Heart left ventricle (tissue), 16 donors: ENCODE results near the gene ETV3. TPM values are rescaled to one million over a fixed set of nuclear protein-coding genes. Genes with fewer than 3 reads are reported as not detected.

ENCODE experiments used
- ATAC-seq, 4 donors: fragments of 200-7000 bp; cut with Tn5 transposase; one replicate each; pipeline ENCODE4 v1.9.1; 2020 to 2022; ENCODE audit warnings: moderate library complexity in 4 of 4, mild to moderate bottlenecking in 3 of 4, moderate number of reproducible peaks in 1 of 4
- DNase-seq, 5 donors: peaks; one replicate each; pipeline ENCODE4 v3.0.0-alpha.2; 2020
- H3K27ac ChIP-seq, 12 donors: fragments of 200-600 bp; sonication (generic) in 4 of 12; one replicate each; pipeline versions ENCODE4 v1.5.0 to v1.8.0; 2016 to 2022; ENCODE audit warnings: mild to moderate bottlenecking in 2 of 12
- H3K27me3 ChIP-seq, 9 donors: fragments of 200-600 bp; sonication (generic) in 2 of 9; one replicate each; pipeline versions ENCODE4 v1.5.1 to v1.8.0; 2016 to 2022; ENCODE audit warnings: mild to moderate bottlenecking in 3 of 9
- H3K36me3 ChIP-seq, 9 donors: fragments of 200-600 bp; sonication (generic) in 2 of 9; one replicate each; pipeline versions ENCODE4 v1.5.0 to v1.8.0; 2018 to 2022; ENCODE audit warnings: mild to moderate bottlenecking in 2 of 9
- H3K4me1 ChIP-seq, 12 donors: fragments of 200-600 bp; sonication (generic) in 4 of 12; one replicate each; pipeline versions ENCODE4 v1.5.0 to v1.8.0; 2016 to 2022; ENCODE audit warnings: mild to moderate bottlenecking in 3 of 12
- H3K4me3 ChIP-seq, 12 donors: fragments of 200-600 bp; sonication (generic) in 4 of 12; one replicate each; pipeline versions ENCODE4 v1.5.0 to v1.8.0; 2017 to 2022; ENCODE audit warnings: mild to moderate bottlenecking in 9 of 12, moderate library complexity in 4 of 12
- H3K9me3 ChIP-seq, 12 donors: fragments of 200-600 bp; sonication (generic) in 4 of 12; one replicate each; pipeline versions ENCODE4 v1.5.0 to v1.8.0; 2016 to 2022; ENCODE audit warnings: mild to moderate bottlenecking in 1 of 12
- CTCF ChIP-seq, 12 donors: fragments of 200-600 bp; sonication (generic) in 4 of 12; IDR thresholded peaks; one replicate each; pipeline versions ENCODE4 v1.5.0 to v1.8.0; 2018 to 2022; ENCODE audit warnings: antibody characterized with exemption in 12 of 12, mild to moderate bottlenecking in 5 of 12
- POLR2A ChIP-seq, 2 donors: fragments of 450-650 bp; IDR thresholded peaks; one replicate each; pipeline ENCODE4 v1.6.1; 2017; ENCODE audit warnings: antibody characterized with exemption in 2 of 2, mild to moderate bottlenecking in 2 of 2, moderate library complexity in 2 of 2
- WGBS, 4 donors: extraction: QIAGEN DNeasy Blood & Tissue Kit in 2 of 4; methylation state at CpG; one replicate each; pipeline versions ENCODE4 v1.1.5 to v1.1.7; 2013 to 2018; 5-methylcytosine and 5-hydroxymethylcytosine counted together
- intact Hi-C, 10 donors: fragments of 100-400 bp; cut with DNase I; formaldehyde crosslinking; loops; one replicate each; pipeline versions ENCODE4 v1.11.1 to v1.14.2; 2022
- polyA plus RNA-seq, 2 donors: library from polyadenylated mRNA; stranded (reverse); fragments of 200-250 nt; gene quantifications; one replicate each; pipeline ENCODE4 v1.2.3, GENCODE V29; 2013
- total RNA-seq, 9 donors: library from RNA; depleted of rRNA in 2 of 9; stranded (reverse); fragments of >200 nt in 2 of 9; fragmentation: NEBNext Ultra II Directional in 3 of 9; extraction: Animal tissue kit (Norgen Biotek cat#: 25700) in 3 of 9; gene quantifications; one replicate each; pipeline versions ENCODE4 v1.1.0 to v1.2.4, GENCODE V29; 2016 to 2023
- donor health status: ischemic (EF 13 %, LVEDD 7.1; RV severe dilation, severe dysfunction).
- donor health status: healthy with polysubstance abuse.
- donor health status: DM: no; HTN: yes; CAD: no.
- donor health status: DM: no; HTN: no; CAD: no.
- donor health status: ischemic (EF 25% LVEDD 6.9; RV normal size, moderate dysfunction).
- donor health status: ischemic (EF 25% LVEDD 5.7; RV mildly dilated, moderate dysfunction).
- donor health status: healthy.
- donor health status: DM: yes; HTN: yes; CAD: no.
- donor health status: ischemic (EF 35%, LVEDD 5.7; RV mildly dilated, moderate dysfunction).
- donor health status: nonischemic (EF 11% LVEDD 7.7; RV severe dilation, severe dysfunction).
- donor health status: DM: yes; HTN: yes; CAD: no.
- donor health status: PGD.
- donor health status: ischemic (EF 29% LVEDD 5.4; RV normal size, mild dysfunction).
- donor health status: nonischemic (EF 23%, LVEDD 6.1; RV moderate dilation, normal function).

ETV3 gene
- total and polyA plus RNA-seq, 11 donors = 4.5 to 24.3 (median 15.9) TPM

DNA sequence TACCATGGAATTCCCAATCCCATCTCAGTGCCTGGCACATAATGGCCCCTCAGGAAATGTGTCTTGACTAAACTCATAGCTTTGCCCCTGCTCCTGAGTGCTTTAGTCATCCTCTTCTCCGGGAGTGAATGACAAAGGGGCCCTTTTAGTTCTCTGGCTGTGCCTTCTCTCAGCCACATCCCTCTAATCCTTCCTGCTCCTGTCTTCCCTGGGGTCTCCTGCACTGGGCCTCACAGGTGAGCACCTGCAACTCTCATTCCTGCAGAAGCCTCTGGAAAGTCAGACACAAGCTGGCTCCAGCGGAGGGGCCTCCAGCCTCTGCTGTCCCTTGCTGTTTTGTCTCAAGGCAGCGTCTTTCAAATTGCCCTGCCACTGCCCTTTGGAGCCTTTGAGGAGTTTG, 24.6 kb downstream of the ETV3 start:
- Histone ChIP-seq H3K36me3 (no peaks in the 10 kb centered on the region), H3K9me3 (no peaks in the 10 kb centered on the region), H3K4me1 (peaks cover 0 to 14% (median 0%) of the 10 kb centered on the region in 12 donors), H3K4me3 (no peak overlapping the region), H3K27ac (no peak overlapping the region), H3K27me3 (peaks cover 0 to 48% (median 7%) of the 10 kb centered on the region in 9 donors)
- 69 to 81% (median 77%) methylated on average over 3 of the region's 3 CpGs for WGBS, 4 donors
- DNase-seq = no peak
- ATAC-seq = no peak
- intact Hi-C loops = loop anchor here in 1 of 10 donors (5.0 kb wide), 1 partner anchor 34 kb away; no protein-coding TSS in a partner anchor
- TF ChIP-seq POLR2A (IDR thresholded peaks at IDR 0.05) (no peak), CTCF (IDR thresholded peaks at IDR 0.05) (no peak)

GRCh38 chr1:157113106-157113505, 25.1 kb downstream of the ETV3 start:
- 48 to 63% (median 61%) methylated on average over 5 to 7 of the region's 7 CpGs for WGBS, 4 donors
- Histone ChIP-seq H3K4me3 (no peak overlapping the region), H3K27me3 (peaks cover 0 to 53% (median 11%) of the 10 kb centered on the region in 9 donors), H3K36me3 (no peaks in the 10 kb centered on the region), H3K9me3 (no peaks in the 10 kb centered on the region), H3K27ac (no peak overlapping the region), H3K4me1 (peaks cover 0 to 14% (median 0%) of the 10 kb centered on the region in 12 donors)
- ATAC-seq (peak in 2 of 4 donors; percentile 46 to 57), DNase-seq (peak in 1 of 5 donors; percentile 42)
- intact Hi-C loops = loop anchor here in 1 of 10 donors (5.0 kb wide), 1 partner anchor 34 kb away; no protein-coding TSS in a partner anchor
- TF ChIP-seq POLR2A (IDR thresholded peaks at IDR 0.05) (no peak), CTCF (IDR thresholded peaks at IDR 0.05) (no peak)

- Histone ChIP-seq H3K4me3 (no peak overlapping the region), H3K4me1 (peaks cover 0 to 14% (median 0%) of the 10 kb centered on the region in 12 donors), H3K27ac (no peak overlapping the region), H3K36me3 (no peaks in the 10 kb centered on the region), H3K27me3 (peaks cover 0 to 61% (median 17%) of the 10 kb centered on the region in 9 donors), H3K9me3 (no peaks in the 10 kb centered on the region)
- intact Hi-C loops = loop anchor here in 1 of 10 donors (5.0 kb wide), 1 partner anchor 35 kb away; no protein-coding TSS in a partner anchor
- 77 to 80% (median 78%) methylated on average over 8 of the region's 8 CpGs for WGBS, 4 donors
- DNase-seq = no peak
- TF ChIP-seq CTCF (IDR thresholded peaks at IDR 0.05) (no peak), POLR2A (IDR thresholded peaks at IDR 0.05) (no peak)
- no peak for ATAC-seq
Measured at GRCh38 chr1:157112186-157112867, 25.9 kb downstream of the ETV3 start.

GRCh38 chr1:157111396-157112165, 26.6 kb downstream of the ETV3 start:
- DNase-seq = no peak
- intact Hi-C loops = loop anchor here in 1 of 10 donors (5.0 kb wide), 1 partner anchor 36 kb away; no protein-coding TSS in a partner anchor
- WGBS, 4 donors = 49 to 53% (median 51%) methylated on average over 16 to 19 of the region's 19 CpGs
- no peak for ATAC-seq
- no peaks in the 10 kb centered on the region for H3K36me3 ChIP-seq
- no peak for TF ChIP-seq POLR2A (IDR thresholded peaks at IDR 0.05)
- no peak for TF ChIP-seq CTCF (IDR thresholded peaks at IDR 0.05)
- H3K9me3 ChIP-seq = no peaks in the 10 kb centered on the region
- H3K27me3 ChIP-seq = peaks cover 0 to 68% (median 23%) of the 10 kb centered on the region in 9 donors
- H3K4me3 ChIP-seq = no peak overlapping the region
- no peak overlapping the region for H3K27ac ChIP-seq
- peaks cover 0 to 20% (median 0%) of the 10 kb centered on the region in 12 donors for H3K4me1 ChIP-seq
